Hepatocyte (in vitro differentiated cells): ENCODE data around the gene RPS6KA4.

Experiments used
- EZH2phosphoT487 ChIP-seq: fragments of 200-600 bp; sonication (generic); IDR thresholded peaks from one replicate; pipeline ENCODE4 v1.6.1; 2018; ENCODE audit warnings: antibody characterized with exemption, mild to moderate bottlenecking, low read depth, moderate library complexity; ENCODE audit not compliant: unreplicated experiment, severe bottlenecking
- TF ChIP-seq, protein P1 (sequence below): fragments of 200-600 bp; sonication (generic); IDR thresholded peaks from 2 replicates; pipeline ENCODE4 v1.5.1; 2016; ENCODE audit warnings: antibody characterized with exemption, mild to moderate bottlenecking; ENCODE audit not compliant: poor library complexity

DNA sequence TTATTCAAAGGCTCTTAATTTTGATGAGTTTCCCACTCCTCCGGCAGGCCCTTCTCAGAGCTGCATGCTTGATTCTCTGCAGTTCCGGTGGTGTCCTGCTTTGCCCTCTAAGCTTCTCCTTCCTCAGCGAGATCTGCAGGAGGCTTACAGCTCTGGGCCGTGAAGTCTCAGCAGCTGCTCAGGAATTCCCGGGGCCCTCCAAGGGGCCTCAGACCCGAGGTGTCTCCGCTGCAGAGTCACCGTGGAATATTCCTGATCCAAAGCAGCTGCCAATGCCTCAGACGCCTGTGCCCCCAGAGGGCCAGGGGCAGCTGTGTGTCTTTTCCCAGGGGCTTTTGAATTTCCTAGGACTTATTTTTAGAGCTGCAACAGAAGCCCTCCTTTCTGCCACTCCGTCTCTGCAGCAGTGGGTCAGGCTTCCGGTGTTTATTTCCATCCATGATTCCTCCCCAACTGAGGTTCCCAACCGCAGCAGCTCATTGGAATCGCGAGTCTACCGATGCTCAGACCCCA is 37.2 kb downstream of the RPS6KA4 start:
- TF ChIP-seq EZH2phosphoT487, result no peak
- TF ChIP-seq, protein P1, sequence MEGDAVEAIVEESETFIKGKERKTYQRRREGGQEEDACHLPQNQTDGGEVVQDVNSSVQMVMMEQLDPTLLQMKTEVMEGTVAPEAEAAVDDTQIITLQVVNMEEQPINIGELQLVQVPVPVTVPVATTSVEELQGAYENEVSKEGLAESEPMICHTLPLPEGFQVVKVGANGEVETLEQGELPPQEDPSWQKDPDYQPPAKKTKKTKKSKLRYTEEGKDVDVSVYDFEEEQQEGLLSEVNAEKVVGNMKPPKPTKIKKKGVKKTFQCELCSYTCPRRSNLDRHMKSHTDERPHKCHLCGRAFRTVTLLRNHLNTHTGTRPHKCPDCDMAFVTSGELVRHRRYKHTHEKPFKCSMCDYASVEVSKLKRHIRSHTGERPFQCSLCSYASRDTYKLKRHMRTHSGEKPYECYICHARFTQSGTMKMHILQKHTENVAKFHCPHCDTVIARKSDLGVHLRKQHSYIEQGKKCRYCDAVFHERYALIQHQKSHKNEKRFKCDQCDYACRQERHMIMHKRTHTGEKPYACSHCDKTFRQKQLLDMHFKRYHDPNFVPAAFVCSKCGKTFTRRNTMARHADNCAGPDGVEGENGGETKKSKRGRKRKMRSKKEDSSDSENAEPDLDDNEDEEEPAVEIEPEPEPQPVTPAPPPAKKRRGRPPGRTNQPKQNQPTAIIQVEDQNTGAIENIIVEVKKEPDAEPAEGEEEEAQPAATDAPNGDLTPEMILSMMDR, result no peak
